Measurements from ENCODE around the gene RUVBL1.

The RUVBL1 gene

GRCh38 chr3:128153156-128154041 lies 29.8 kb upstream of the RUVBL1 start, which contains the start of gene EEFSEC:
EEFSEC (plus strand) TSS chr3:128153481; CDS start chr3:128153508, 27 bp downstream.
- Histone ChIP-seq H3K4me3 (ENCODE audit: low read length) (peak within 1 kb of the TSS; percentile 93), H3K9me3 (ENCODE audit: control insufficient read depth, low read length) (peaks cover 5% of the 10 kb centered on the region), H3K36me3 (ENCODE audit: control insufficient read depth, insufficient read depth, low read length, severe bottlenecking) (peaks cover 5% of the 10 kb centered on the region), H3K9ac (ENCODE audit: low read length) (peak within 1 kb of the TSS; percentile 90), H3K27me3 (replicated peaks; ENCODE audit: control insufficient read depth, insufficient read depth, low read length) (no peaks in the 10 kb centered on the region), H3K4me1 (ENCODE audit: control insufficient read depth, insufficient read depth, low read length) (peaks cover 4% of the 10 kb centered on the region)
- peak; percentile 90 for DNase-seq (ENCODE audit: low read depth)

- peak overlapping the region; percentile 93 for H3K4me3 ChIP-seq (ENCODE audit: low read length)
- H3K4me1 ChIP-seq (ENCODE audit: control insufficient read depth, insufficient read depth, low read length): peaks cover 4% of the 10 kb centered on the region
- no peaks in the 10 kb centered on the region for H3K27me3 ChIP-seq (replicated peaks; ENCODE audit: control insufficient read depth, insufficient read depth, low read length)
- DNase-seq (ENCODE audit: low read depth): no peak
- H3K36me3 ChIP-seq (ENCODE audit: control insufficient read depth, insufficient read depth, low read length, severe bottlenecking): peaks cover 3% of the 10 kb centered on the region
- H3K9ac ChIP-seq (ENCODE audit: low read length): peak overlapping the region; percentile 90
- H3K9me3 ChIP-seq (ENCODE audit: control insufficient read depth, low read length): peaks cover 5% of the 10 kb centered on the region
Measured at GRCh38 chr3:128152419-128153155, 29.0 kb upstream of the RUVBL1 start.

- H3K27me3 ChIP-seq (replicated peaks; ENCODE audit: control insufficient read depth, insufficient read depth, low read length): no peaks in the 10 kb centered on the region
- H3K9ac ChIP-seq (ENCODE audit: low read length): no peak overlapping the region
- H3K36me3 ChIP-seq (ENCODE audit: control insufficient read depth, insufficient read depth, low read length, severe bottlenecking): no peaks in the 10 kb centered on the region
- DNase-seq (ENCODE audit: low read depth): no peak
- H3K4me3 ChIP-seq (ENCODE audit: low read length): no peak overlapping the region
- H3K4me1 ChIP-seq (ENCODE audit: control insufficient read depth, insufficient read depth, low read length): peaks cover 4% of the 10 kb centered on the region
- no peaks in the 10 kb centered on the region for H3K9me3 ChIP-seq (ENCODE audit: control insufficient read depth, low read length)
Measured at GRCh38 chr3:128151758-128152274, 28.2 kb upstream of the RUVBL1 start.

- DNase-seq (ENCODE audit: low read depth): no peak
- peaks cover 4% of the 10 kb centered on the region for H3K4me1 ChIP-seq (ENCODE audit: control insufficient read depth, insufficient read depth, low read length)
- no peaks in the 10 kb centered on the region for H3K36me3 ChIP-seq (ENCODE audit: control insufficient read depth, insufficient read depth, low read length, severe bottlenecking)
- no peak overlapping the region for H3K9ac ChIP-seq (ENCODE audit: low read length)
- H3K27me3 ChIP-seq (replicated peaks; ENCODE audit: control insufficient read depth, insufficient read depth, low read length): no peaks in the 10 kb centered on the region
- H3K4me3 ChIP-seq (ENCODE audit: low read length): no peak overlapping the region
- no peaks in the 10 kb centered on the region for H3K9me3 ChIP-seq (ENCODE audit: control insufficient read depth, low read length)
Measured at GRCh38 chr3:128149650-128150049, 26.0 kb upstream of the RUVBL1 start.

GRCh38 chr3:128146201-128146600 lies 22.6 kb upstream of the RUVBL1 start:
- Histone ChIP-seq H3K4me1 (ENCODE audit: control insufficient read depth, insufficient read depth, low read length) (peaks cover 4% of the 10 kb centered on the region), H3K9ac (ENCODE audit: low read length) (no peak overlapping the region), H3K27me3 (replicated peaks; ENCODE audit: control insufficient read depth, insufficient read depth, low read length) (no peaks in the 10 kb centered on the region), H3K9me3 (ENCODE audit: control insufficient read depth, low read length) (no peaks in the 10 kb centered on the region), H3K4me3 (ENCODE audit: low read length) (no peak overlapping the region), H3K36me3 (ENCODE audit: control insufficient read depth, insufficient read depth, low read length, severe bottlenecking) (no peaks in the 10 kb centered on the region)
- DNase-seq (ENCODE audit: low read depth): no peak

GRCh38 chr3:128145279-128145678 lies 21.7 kb upstream of the RUVBL1 start:
- no peak for DNase-seq (ENCODE audit: low read depth)
- Histone ChIP-seq H3K36me3 (ENCODE audit: control insufficient read depth, insufficient read depth, low read length, severe bottlenecking) (no peaks in the 10 kb centered on the region), H3K27me3 (replicated peaks; ENCODE audit: control insufficient read depth, insufficient read depth, low read length) (no peaks in the 10 kb centered on the region), H3K9me3 (ENCODE audit: control insufficient read depth, low read length) (no peaks in the 10 kb centered on the region), H3K4me1 (ENCODE audit: control insufficient read depth, insufficient read depth, low read length) (peaks cover 4% of the 10 kb centered on the region), H3K4me3 (ENCODE audit: low read length) (no peak overlapping the region), H3K9ac (ENCODE audit: low read length) (no peak overlapping the region)

- no peak for DNase-seq (ENCODE audit: low read depth)
- Histone ChIP-seq H3K9ac (ENCODE audit: low read length) (no peak overlapping the region), H3K4me1 (ENCODE audit: control insufficient read depth, insufficient read depth, low read length) (peaks cover 4% of the 10 kb centered on the region), H3K27me3 (replicated peaks; ENCODE audit: control insufficient read depth, insufficient read depth, low read length) (no peaks in the 10 kb centered on the region), H3K4me3 (ENCODE audit: low read length) (no peak overlapping the region), H3K36me3 (ENCODE audit: control insufficient read depth, insufficient read depth, low read length, severe bottlenecking) (no peaks in the 10 kb centered on the region), H3K9me3 (ENCODE audit: control insufficient read depth, low read length) (no peaks in the 10 kb centered on the region)
Measured at GRCh38 chr3:128144512-128145187, 21.0 kb upstream of the RUVBL1 start.

GRCh38 chr3:128143496-128143895 lies 19.9 kb upstream of the RUVBL1 start:
- no peaks in the 10 kb centered on the region for H3K36me3 ChIP-seq (ENCODE audit: control insufficient read depth, insufficient read depth, low read length, severe bottlenecking)
- no peaks in the 10 kb centered on the region for H3K9me3 ChIP-seq (ENCODE audit: control insufficient read depth, low read length)
- no peak overlapping the region for H3K4me3 ChIP-seq (ENCODE audit: low read length)
- no peak for DNase-seq (ENCODE audit: low read depth)
- H3K27me3 ChIP-seq (replicated peaks; ENCODE audit: control insufficient read depth, insufficient read depth, low read length): no peaks in the 10 kb centered on the region
- H3K4me1 ChIP-seq (ENCODE audit: control insufficient read depth, insufficient read depth, low read length): peaks cover 4% of the 10 kb centered on the region
- no peak overlapping the region for H3K9ac ChIP-seq (ENCODE audit: low read length)

GRCh38 chr3:128133273-128133883 lies 9.8 kb upstream of the RUVBL1 start:
- H3K4me1 ChIP-seq (ENCODE audit: control insufficient read depth, insufficient read depth, low read length): no peaks in the 10 kb centered on the region
- no peak overlapping the region for H3K4me3 ChIP-seq (ENCODE audit: low read length)
- H3K9ac ChIP-seq (ENCODE audit: low read length): no peak overlapping the region
- H3K9me3 ChIP-seq (ENCODE audit: control insufficient read depth, low read length): peaks cover 5% of the 10 kb centered on the region
- H3K36me3 ChIP-seq (ENCODE audit: control insufficient read depth, insufficient read depth, low read length, severe bottlenecking): no peaks in the 10 kb centered on the region
- peak; percentile 36 for DNase-seq (ENCODE audit: low read depth)
- no peaks in the 10 kb centered on the region for H3K27me3 ChIP-seq (replicated peaks; ENCODE audit: control insufficient read depth, insufficient read depth, low read length)

- H3K9me3 ChIP-seq (ENCODE audit: control insufficient read depth, low read length): peaks cover 5% of the 10 kb centered on the region
- no peak overlapping the region for H3K9ac ChIP-seq (ENCODE audit: low read length)
- no peaks in the 10 kb centered on the region for H3K27me3 ChIP-seq (replicated peaks; ENCODE audit: control insufficient read depth, insufficient read depth, low read length)
- no peak for DNase-seq (ENCODE audit: low read depth)
- H3K36me3 ChIP-seq (ENCODE audit: control insufficient read depth, insufficient read depth, low read length, severe bottlenecking): no peaks in the 10 kb centered on the region
- H3K4me1 ChIP-seq (ENCODE audit: control insufficient read depth, insufficient read depth, low read length): no peaks in the 10 kb centered on the region
- H3K4me3 ChIP-seq (ENCODE audit: low read length): no peak overlapping the region
Measured at GRCh38 chr3:128131897-128132646, 8.5 kb upstream of the RUVBL1 start.

Measured in adipocyte (in vitro differentiated cells).